Measurements from ENCODE around the gene PRR22. TPM values are rescaled to one million over a fixed set of nuclear protein-coding genes. Genes with fewer than 3 reads are reported as not detected.

PRR22 gene
- total RNA-seq, 4 donors from 2014 or later, result 0.25 to 1.2 (median 0.62) TPM

- intact Hi-C loops (cut with DNase I; ENCODE audit: low total_unique reads), result loop anchor here (10.0 kb wide), 1 partner anchor 220 kb away; no protein-coding TSS in a partner anchor
- WGBS, 2 donors, result 2 to 5% methylated on average over 11 to 15 of the region's 107 CpGs
- no peak within 1 kb of the TSS for H3K4me3 ChIP-seq (ENCODE audit: low read depth, poor library complexity, severe bottlenecking)
- peak in 1 of 2 donors; percentile 85 for DNase-seq (ENCODE audit: low spot score in 2 of 2)
- no peak for TF ChIP-seq POLR2A (IDR thresholded peaks at IDR 0.05)
- no peak for TF ChIP-seq CTCF (IDR thresholded peaks at IDR 0.05)
These were observed 20.2 kb upstream of the PRR22 start, which contains the start of gene NRTN for GRCh38 chr19:5804516-5805461. NRTN (plus strand) TSS chr19:5805067; CDS start chr19:5824166, 19,099 bp downstream.

- 0% methylated on average over 14 to 33 of the region's 54 CpGs for WGBS, 2 donors
- no peak overlapping the region for H3K4me3 ChIP-seq (ENCODE audit: low read depth, poor library complexity, severe bottlenecking)
- no peak for TF ChIP-seq CTCF (IDR thresholded peaks at IDR 0.05)
- no peak for TF ChIP-seq POLR2A (IDR thresholded peaks at IDR 0.05)
- intact Hi-C loops (cut with DNase I; ENCODE audit: low total_unique reads), result loop anchor here (10.0 kb wide), 1 partner anchor 221 kb away; no protein-coding TSS in a partner anchor
- DNase-seq (ENCODE audit: low spot score in 2 of 2), result peak; percentile 74 to 97
These were observed 19.4 kb upstream of the PRR22 start for GRCh38 chr19:5803752-5804515.

GRCh38 chr19:5803441-5803751 is 18.9 kb upstream of the PRR22 start:
- H3K4me3 ChIP-seq (ENCODE audit: low read depth, poor library complexity, severe bottlenecking), result no peak overlapping the region
- no peak for DNase-seq (ENCODE audit: low spot score in 2 of 2)
- TF ChIP-seq CTCF (IDR thresholded peaks at IDR 0.05) (no peak), POLR2A (IDR thresholded peaks at IDR 0.05) (no peak)
- intact Hi-C loops (cut with DNase I; ENCODE audit: low total_unique reads), result loop anchor here (10.0 kb wide), 1 partner anchor 221 kb away; no protein-coding TSS in a partner anchor
- WGBS, 2 donors, result 4 to 9% methylated on average over 8 of the region's 8 CpGs

- no peak overlapping the region for H3K4me3 ChIP-seq (ENCODE audit: low read depth, poor library complexity, severe bottlenecking)
- intact Hi-C loops (cut with DNase I; ENCODE audit: low total_unique reads), result loop anchor here (10.0 kb wide), 1 partner anchor 223 kb away; no protein-coding TSS in a partner anchor
- 20% methylated on average over 23 to 31 of the region's 33 CpGs for WGBS, 2 donors
- DNase-seq (ENCODE audit: low spot score in 2 of 2), result no peak
- TF ChIP-seq CTCF (IDR thresholded peaks at IDR 0.05) (no peak), POLR2A (IDR thresholded peaks at IDR 0.05) (no peak)
These were observed 17.5 kb upstream of the PRR22 start for GRCh38 chr19:5801796-5802619.

Measured in lower leg skin (tissue), 4 donors.